ENCODE results near the gene MACROD2. TPM values are rescaled to one million over a fixed set of nuclear protein-coding genes. Genes with fewer than 3 reads are reported as not detected.

Gene MACROD2
- total and polyA plus RNA-seq, 2 donors (not counting 1 experiment from before 2014, with no cell fraction given) = 5.3 to 6.7 TPM

DNA sequence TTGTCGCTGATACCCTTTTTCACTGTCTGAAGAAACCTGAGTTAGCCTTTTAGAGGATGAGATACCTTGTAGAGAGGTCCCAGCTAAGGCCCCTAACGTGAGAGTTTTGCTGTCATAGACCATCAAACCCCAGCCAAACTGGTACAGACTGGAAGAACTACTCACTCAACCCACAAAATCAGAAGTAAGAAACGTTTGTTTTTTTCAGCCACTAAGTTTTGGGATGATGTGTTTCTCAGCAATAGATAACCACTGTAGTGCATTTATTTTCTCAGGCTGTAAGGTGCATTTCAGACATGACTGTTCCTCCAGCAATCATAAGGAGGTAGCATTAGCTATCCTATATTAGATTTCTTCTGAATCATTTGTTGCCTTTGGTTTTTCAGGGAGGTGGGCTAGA lies 749.4 kb downstream of the MACROD2 start:
- H3K9ac ChIP-seq (ENCODE audit: low read length) = no peak overlapping the region
- H3K27ac ChIP-seq (ENCODE audit: low read length in 2 of 2) = no peak overlapping the region
- Mint-ChIP-seq H3K27ac (no peak overlapping the region), H3K4me1 (no peaks in the 10 kb centered on the region), H3K9me3 (ENCODE audit: insufficient read depth) (no peaks in the 10 kb centered on the region), H3K4me3 (no peak overlapping the region), H3K27me3 (peaks cover 7% of the 10 kb centered on the region)
- intact Hi-C loops (cut with micrococcal nuclease) = no loop called here
- DNase-seq (no peak), ATAC-seq (ENCODE audit: low read depth) (no peak)
- no peaks in the 10 kb centered on the region for H3K36me3 ChIP-seq (replicated peaks in 1 of 2; ENCODE audit: control extremely low read depth in 1 of 2, control insufficient read depth in 1 of 2, extremely low read depth in 1 of 2, insufficient read depth in 2 of 2, low read length in 1 of 2)
- ChIA-PET CTCF (interaction anchor here (0.5 kb wide), 1 partner anchor 911 kb away, joined by 3 read pairs; no protein-coding TSS in a partner anchor), POLR2A (no interaction called here)
- no peaks in the 10 kb centered on the region for H3K4me1 ChIP-seq (ENCODE audit: control insufficient read depth in 2 of 2, insufficient read depth in 2 of 2, low read length in 2 of 2)
- no peak overlapping the region for H2AFZ ChIP-seq (ENCODE audit: insufficient read depth, low read depth, low read length, poor library complexity, severe bottlenecking)
- no peak overlapping the region for H3K4me2 ChIP-seq (replicated peaks; ENCODE audit: low read depth, low read length, poor library complexity, severe bottlenecking)
- H3K79me2 ChIP-seq (ENCODE audit: control insufficient read depth, insufficient read depth, low read length) = no peaks in the 10 kb centered on the region
- no peaks in the 10 kb centered on the region for H3K9me3 ChIP-seq (ENCODE audit: control extremely low read depth in 1 of 3, control insufficient read depth in 2 of 3, insufficient read depth in 1 of 3, low read length in 2 of 3)
- TF ChIP-seq, protein P1, sequence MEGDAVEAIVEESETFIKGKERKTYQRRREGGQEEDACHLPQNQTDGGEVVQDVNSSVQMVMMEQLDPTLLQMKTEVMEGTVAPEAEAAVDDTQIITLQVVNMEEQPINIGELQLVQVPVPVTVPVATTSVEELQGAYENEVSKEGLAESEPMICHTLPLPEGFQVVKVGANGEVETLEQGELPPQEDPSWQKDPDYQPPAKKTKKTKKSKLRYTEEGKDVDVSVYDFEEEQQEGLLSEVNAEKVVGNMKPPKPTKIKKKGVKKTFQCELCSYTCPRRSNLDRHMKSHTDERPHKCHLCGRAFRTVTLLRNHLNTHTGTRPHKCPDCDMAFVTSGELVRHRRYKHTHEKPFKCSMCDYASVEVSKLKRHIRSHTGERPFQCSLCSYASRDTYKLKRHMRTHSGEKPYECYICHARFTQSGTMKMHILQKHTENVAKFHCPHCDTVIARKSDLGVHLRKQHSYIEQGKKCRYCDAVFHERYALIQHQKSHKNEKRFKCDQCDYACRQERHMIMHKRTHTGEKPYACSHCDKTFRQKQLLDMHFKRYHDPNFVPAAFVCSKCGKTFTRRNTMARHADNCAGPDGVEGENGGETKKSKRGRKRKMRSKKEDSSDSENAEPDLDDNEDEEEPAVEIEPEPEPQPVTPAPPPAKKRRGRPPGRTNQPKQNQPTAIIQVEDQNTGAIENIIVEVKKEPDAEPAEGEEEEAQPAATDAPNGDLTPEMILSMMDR (IDR thresholded peaks at IDR 0.05) = no peak
- no peak for TF ChIP-seq EZH2 (IDR thresholded peaks at IDR 0.05; ENCODE audit: borderline replicate concordance, insufficient read depth, low read depth, low read length, poor library complexity, severe bottlenecking)
- H4K20me1 ChIP-seq (ENCODE audit: control insufficient read depth, insufficient read depth, low read length, poor library complexity, severe bottlenecking) = no peaks in the 10 kb centered on the region
- no peak overlapping the region for H3K4me3 ChIP-seq (ENCODE audit: control extremely low read depth in 1 of 5, extremely low read depth in 1 of 5, insufficient read depth in 1 of 5, low read depth in 2 of 5, low read length in 4 of 5)
- WGBS (ENCODE audit: insufficient coverage) = 100% methylated on average over 1 of the region's 3 CpGs
- H3K27me3 ChIP-seq (replicated peaks in 1 of 4; ENCODE audit: control extremely low read depth in 1 of 4, control insufficient read depth in 3 of 4, insufficient read depth in 4 of 4, low read length in 3 of 4) = no peaks in the 10 kb centered on the region

DNA sequence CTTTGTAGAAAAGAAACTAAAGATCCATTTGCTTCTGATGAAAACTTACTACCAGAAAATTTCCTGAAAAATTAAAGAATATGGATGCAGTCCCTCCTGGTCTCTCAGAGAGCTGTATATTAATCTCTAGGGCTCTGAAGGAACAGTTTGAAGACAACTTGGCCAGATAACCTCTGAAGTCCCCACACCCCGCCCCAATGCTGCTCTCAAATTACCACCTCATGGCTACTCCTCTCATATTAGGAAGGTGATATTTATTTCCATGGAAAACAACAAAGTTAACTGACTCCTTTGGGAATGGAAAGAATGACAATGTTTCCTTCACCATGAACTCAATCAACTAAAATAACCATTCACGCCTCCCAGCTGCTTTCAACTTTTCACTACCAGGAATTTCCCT lies 750.5 kb downstream of the MACROD2 start:
- Mint-ChIP-seq H3K27me3 (peaks cover 7% of the 10 kb centered on the region), H3K9me3 (ENCODE audit: insufficient read depth) (no peaks in the 10 kb centered on the region), H3K4me3 (no peak overlapping the region), H3K27ac (no peak overlapping the region), H3K4me1 (no peaks in the 10 kb centered on the region)
- no peaks in the 10 kb centered on the region for H4K20me1 ChIP-seq (ENCODE audit: control insufficient read depth, insufficient read depth, low read length, poor library complexity, severe bottlenecking)
- no peaks in the 10 kb centered on the region for H3K4me1 ChIP-seq (ENCODE audit: control insufficient read depth in 2 of 2, insufficient read depth in 2 of 2, low read length in 2 of 2)
- no peaks in the 10 kb centered on the region for H3K27me3 ChIP-seq (replicated peaks in 1 of 4; ENCODE audit: control extremely low read depth in 1 of 4, control insufficient read depth in 3 of 4, insufficient read depth in 4 of 4, low read length in 3 of 4)
- DNase-seq = no peak
- no peak overlapping the region for H3K4me2 ChIP-seq (replicated peaks; ENCODE audit: low read depth, low read length, poor library complexity, severe bottlenecking)
- ChIA-PET POLR2A (no interaction called here), CTCF (no interaction called here)
- H3K27ac ChIP-seq (ENCODE audit: low read length in 2 of 2) = no peak overlapping the region
- TF ChIP-seq, protein P1 (IDR thresholded peaks at IDR 0.05) = no peak
- no peak overlapping the region for H3K4me3 ChIP-seq (ENCODE audit: control extremely low read depth in 1 of 5, extremely low read depth in 1 of 5, insufficient read depth in 1 of 5, low read depth in 2 of 5, low read length in 4 of 5)
- no peak for ATAC-seq (ENCODE audit: low read depth)
- 40% methylated on average over 1 of the region's 2 CpGs for WGBS (ENCODE audit: insufficient coverage)
- intact Hi-C loops (cut with micrococcal nuclease) = no loop called here
- no peaks in the 10 kb centered on the region for H3K79me2 ChIP-seq (ENCODE audit: control insufficient read depth, insufficient read depth, low read length)
- no peaks in the 10 kb centered on the region for H3K36me3 ChIP-seq (replicated peaks in 1 of 2; ENCODE audit: control extremely low read depth in 1 of 2, control insufficient read depth in 1 of 2, extremely low read depth in 1 of 2, insufficient read depth in 2 of 2, low read length in 1 of 2)
- H3K9me3 ChIP-seq (ENCODE audit: control extremely low read depth in 1 of 3, control insufficient read depth in 2 of 3, insufficient read depth in 1 of 3, low read length in 2 of 3) = no peaks in the 10 kb centered on the region
- no peak overlapping the region for H3K9ac ChIP-seq (ENCODE audit: low read length)
- no peak overlapping the region for H2AFZ ChIP-seq (ENCODE audit: insufficient read depth, low read depth, low read length, poor library complexity, severe bottlenecking)
